Measurements from ENCODE around the gene CYRIA. TPM values are rescaled to one million over a fixed set of nuclear protein-coding genes. Genes with fewer than 3 reads are reported as not detected.

CYRIA gene
- total and polyA plus RNA-seq, 2 donors (not counting 1 experiment from before 2014, with no cell fraction given), result 6.3 to 10.2 TPM

GRCh38 chr2:16617282-16618266 lies 48.1 kb downstream of the CYRIA start:
- H3K36me3 ChIP-seq (ENCODE audit: control insufficient read depth, insufficient read depth, low read length), result no peaks in the 10 kb centered on the region
- H3K4me1 ChIP-seq (ENCODE audit: control insufficient read depth, extremely low read depth, insufficient read depth, low read length), result no peaks in the 10 kb centered on the region
- H2AFZ ChIP-seq (ENCODE audit: low read length), result no peak overlapping the region
- no peak overlapping the region for H3K4me2 ChIP-seq (ENCODE audit: extremely low read depth, insufficient read depth, low read length)
- peak; percentile 34 to 58 for DNase-seq (ENCODE audit: low read depth in 2 of 2)
- no peaks in the 10 kb centered on the region for H3K9me3 ChIP-seq (ENCODE audit: control insufficient read depth, insufficient read depth, low read depth, low read length)
- no peak overlapping the region for H3K9ac ChIP-seq (ENCODE audit: insufficient read depth, low read length)
- TF ChIP-seq CTCF (conservative IDR thresholded peaks at IDR 0.05 in 1 of 2, IDR thresholded peaks at IDR 0.05 in 1 of 2; ENCODE audit: low read depth in 1 of 2, low read length in 2 of 2) (peak; percentile 65 to 67), EZH2 (IDR thresholded peaks at IDR 0.05; ENCODE audit: low read length, missing control alignments) (no peak)
- no peak overlapping the region for H3K27ac ChIP-seq (ENCODE audit: insufficient read depth, low read length)
- no peaks in the 10 kb centered on the region for H3K27me3 ChIP-seq (ENCODE audit: control insufficient read depth, insufficient read depth, low read length)
- H3K4me3 ChIP-seq (replicated peaks in 1 of 4; ENCODE audit: control extremely low read depth in 1 of 4, insufficient read depth in 1 of 4, low read depth in 3 of 4, low read length in 4 of 4), result no peak overlapping the region
- H4K20me1 ChIP-seq (ENCODE audit: control insufficient read depth, extremely low read depth, insufficient read depth, low read length), result no peaks in the 10 kb centered on the region
- H3K79me2 ChIP-seq (ENCODE audit: control insufficient read depth, insufficient read depth, low read length), result no peaks in the 10 kb centered on the region
